Spleen (tissue), 11 donors: Measurements from ENCODE around the gene MAGEA9B. TPM values are rescaled to one million over a fixed set of nuclear protein-coding genes. Genes with fewer than 3 reads are reported as not detected.
"Not testable (repeated sequence)": the region's sequence is repeated elsewhere in the genome, so short reads cannot be mapped to it uniquely, and the experiment has no call there.

Source experiments
- DNase-seq: peaks from one replicate; pipeline ENCODE4 v3.0.0-alpha.2; 2020
- H3K27ac ChIP-seq, 8 donors: fragments of 200-600 bp; sonication (generic) in 7 of 8; 1 replicate in 4 of 8; 2 replicates in 4 of 8; pipeline versions ENCODE4 v1.5.0 to v1.8.0; 2016 to 2021; ENCODE audit warnings: inconsistent platforms in 4 of 8, mild to moderate bottlenecking in 4 of 8, moderate library complexity in 1 of 8
- H3K27me3 ChIP-seq, 7 donors: fragments of 200-600 bp; sonication (generic) in 6 of 7; replicated peaks in 1 of 7; 1 replicate in 4 of 7; 2 replicates in 3 of 7; pipeline versions ENCODE4 v1.5.0 to v1.8.0; 2016 to 2021; ENCODE audit warnings: inconsistent platforms in 3 of 7, mild to moderate bottlenecking in 1 of 7
- H3K36me3 ChIP-seq, 6 donors: fragments of 200-600 bp; sonication (generic) in 5 of 6; 1 replicate in 4 of 6; 2 replicates in 2 of 6; pipeline versions ENCODE4 v1.5.0 to v1.8.0; 2016 to 2021; ENCODE audit warnings: inconsistent platforms in 2 of 6
- H3K4me1 ChIP-seq, 6 donors: fragments of 200-600 bp; sonication (generic) in 5 of 6; 1 replicate in 3 of 6; 2 replicates in 3 of 6; pipeline versions ENCODE4 v1.5.0 to v1.8.0; 2016 to 2021; ENCODE audit warnings: inconsistent platforms in 3 of 6
- H3K4me3 ChIP-seq, 8 donors: fragments of 200-600 bp; sonication (generic) in 7 of 8; 1 replicate in 4 of 8; 2 replicates in 4 of 8; pipeline versions ENCODE4 v1.5.0 to v1.8.0; 2016 to 2021; ENCODE audit warnings: inconsistent platforms in 4 of 8, mild to moderate bottlenecking in 4 of 8, moderate library complexity in 2 of 8
- H3K9me3 ChIP-seq, 8 donors: fragments of 200-600 bp; sonication (generic) in 7 of 8; 1 replicate in 4 of 8; 2 replicates in 4 of 8; pipeline versions ENCODE4 v1.5.0 to v1.8.0; 2016 to 2021; ENCODE audit warnings: inconsistent platforms in 4 of 8
- POLR2A ChIP-seq, 3 donors: fragments of 450-650 bp; IDR thresholded peaks; one replicate each; pipeline ENCODE4 v1.5.1; 2017; ENCODE audit warnings: antibody characterized with exemption in 3 of 3, mild to moderate bottlenecking in 1 of 3
- POLR2AphosphoS5 ChIP-seq, 3 donors: sonication (generic); formaldehyde crosslinking; IDR thresholded peaks; one replicate each; pipeline ENCODE4 v1.5.1; 2017; ENCODE audit warnings: antibody characterized with exemption in 3 of 3
- WGBS, 5 donors: extraction: QIAGEN DNeasy Blood & Tissue Kit in 3 of 5; methylation state at CpG; one replicate each; pipeline versions ENCODE4 v1.1.5 to v1.1.7; 2013 to 2018; 5-methylcytosine and 5-hydroxymethylcytosine counted together
- intact Hi-C: fragments of 100-400 bp; cut with DNase I; formaldehyde crosslinking; loops from one replicate; pipeline ENCODE4 v1.15.0; 2023; ENCODE audit warnings: low total_unique reads
- polyA plus RNA-seq, 3 donors: library from polyadenylated mRNA; stranded (reverse); fragments of 200-250 nt; gene quantifications; one replicate each; pipeline ENCODE4 v1.2.1, GENCODE V29; 2013
- total RNA-seq, 7 donors: library from RNA; depleted of rRNA in 3 of 7; stranded (reverse); fragments of >200 nt in 3 of 7; fragmentation: NEBNext Ultra II Directional in 4 of 7; extraction: Animal tissue kit (Norgen Biotek cat#: 25700) in 4 of 7; gene quantifications; one replicate each; pipeline versions ENCODE4 v1.1.0 to v1.2.1, GENCODE V29; 2016 to 2021
- TF ChIP-seq, protein P1 (sequence below), 11 experiments: fragments of 200-600 bp in 7 of 11; fragments of 450-650 bp in 4 of 11; sonication (generic) in 4 of 11; IDR thresholded peaks in 8 of 11; conservative IDR thresholded peaks in 3 of 11; 1 replicate in 7 of 11; 2 replicates in 4 of 11; pipeline versions ENCODE4 v1.4.0 to v1.8.0; 2016 to 2021; ENCODE audit warnings: antibody characterized with exemption in 11 of 11, inconsistent platforms in 4 of 11, mild to moderate bottlenecking in 1 of 11
- donor health status: healthy with polysubstance abuse.
- donor health status: DM: no; HTN: no; CAD: no; lungs with moderate emphysema.
- donor health status: DM: no; HTN: no; CAD: no.
- donor health status: Bipolar disorder and iron deficiency.
- donor health status: healthy.
- donor health status: DM: no; HTN: no; CAD: no.
- donor health status: DM: yes; HTN: yes; CAD: no.

The MAGEA9B gene
- total and polyA plus RNA-seq, 10 donors = 0.06 TPM; not detected in 9

DNA sequence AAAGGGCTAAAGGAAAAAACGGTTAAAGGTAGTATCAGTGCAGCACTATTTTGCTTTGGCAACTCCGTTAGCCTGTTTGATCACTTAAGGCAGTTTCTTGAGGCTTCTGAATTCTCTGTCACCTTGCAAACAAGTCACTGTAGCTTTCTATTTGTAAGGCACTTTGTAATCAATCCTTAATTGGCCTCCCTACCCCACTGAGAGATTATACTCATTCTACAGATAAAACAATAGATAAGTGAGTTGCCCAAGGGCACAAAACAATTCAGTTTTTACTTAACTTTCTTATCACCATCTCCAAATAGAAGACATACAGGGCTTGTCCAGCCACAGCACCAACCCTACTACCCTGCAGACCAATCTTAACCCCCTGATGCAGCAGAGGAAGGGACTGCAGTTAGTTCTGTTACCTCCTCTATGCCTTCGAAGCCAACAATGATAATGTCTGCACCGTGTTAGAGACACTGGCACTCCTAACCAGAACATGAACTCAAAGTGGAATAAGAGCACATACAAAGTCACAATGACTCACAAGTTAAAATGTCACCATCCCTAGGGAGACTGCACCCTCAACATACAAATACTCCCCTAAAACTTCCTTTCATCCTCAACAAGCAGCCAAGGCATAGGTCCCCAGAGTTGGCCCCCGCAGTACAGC lies 42.6 kb upstream of the MAGEA9B start:
- Histone ChIP-seq H3K27me3 (no peaks in the 10 kb centered on the region), H3K27ac (peak overlapping the region in 4 of 8 donors; percentile 80 to 84 (median 81)), H3K9me3 (no peaks in the 10 kb centered on the region), H3K4me1 (peaks cover 0 to 42% (median 18%) of the 10 kb centered on the region in 6 donors), H3K4me3 (peak overlapping the region in 5 of 8 donors; percentile 67 to 84 (median 83)), H3K36me3 (no peaks in the 10 kb centered on the region)
- intact Hi-C loops = no loop called here
- no peak for DNase-seq
- 63 to 94% (median 75%) methylated on average over 4 to 5 of the region's 5 CpGs for WGBS, 5 donors
- TF ChIP-seq, protein P1, sequence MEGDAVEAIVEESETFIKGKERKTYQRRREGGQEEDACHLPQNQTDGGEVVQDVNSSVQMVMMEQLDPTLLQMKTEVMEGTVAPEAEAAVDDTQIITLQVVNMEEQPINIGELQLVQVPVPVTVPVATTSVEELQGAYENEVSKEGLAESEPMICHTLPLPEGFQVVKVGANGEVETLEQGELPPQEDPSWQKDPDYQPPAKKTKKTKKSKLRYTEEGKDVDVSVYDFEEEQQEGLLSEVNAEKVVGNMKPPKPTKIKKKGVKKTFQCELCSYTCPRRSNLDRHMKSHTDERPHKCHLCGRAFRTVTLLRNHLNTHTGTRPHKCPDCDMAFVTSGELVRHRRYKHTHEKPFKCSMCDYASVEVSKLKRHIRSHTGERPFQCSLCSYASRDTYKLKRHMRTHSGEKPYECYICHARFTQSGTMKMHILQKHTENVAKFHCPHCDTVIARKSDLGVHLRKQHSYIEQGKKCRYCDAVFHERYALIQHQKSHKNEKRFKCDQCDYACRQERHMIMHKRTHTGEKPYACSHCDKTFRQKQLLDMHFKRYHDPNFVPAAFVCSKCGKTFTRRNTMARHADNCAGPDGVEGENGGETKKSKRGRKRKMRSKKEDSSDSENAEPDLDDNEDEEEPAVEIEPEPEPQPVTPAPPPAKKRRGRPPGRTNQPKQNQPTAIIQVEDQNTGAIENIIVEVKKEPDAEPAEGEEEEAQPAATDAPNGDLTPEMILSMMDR (IDR thresholded peaks at IDR 0.05 in 8 of 11, conservative IDR thresholded peaks at IDR 0.05 in 3 of 11) = no peak
- no peak for TF ChIP-seq POLR2AphosphoS5 (IDR thresholded peaks at IDR 0.05)
- TF ChIP-seq POLR2A (IDR thresholded peaks at IDR 0.05) = no peak

DNA sequence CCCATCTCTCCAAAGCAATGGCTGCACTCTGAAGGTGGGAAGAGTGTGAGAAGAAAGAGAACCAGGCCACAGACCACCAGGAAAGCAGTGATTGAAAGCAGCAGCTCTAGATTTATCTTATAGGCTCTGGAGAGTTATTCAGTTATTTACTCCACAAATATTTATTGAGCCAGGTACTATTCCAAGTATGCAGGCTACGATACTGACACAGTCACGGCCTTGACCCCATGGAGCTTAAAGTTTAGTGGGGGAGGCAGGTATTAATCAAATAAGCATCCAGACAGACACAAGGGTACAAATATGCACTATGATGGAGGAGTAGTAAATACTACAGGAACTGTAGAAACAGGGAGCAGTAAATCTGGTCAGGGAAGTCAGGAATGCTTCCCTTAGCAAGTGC lies 41.5 kb upstream of the MAGEA9B start:
- H3K4me3 ChIP-seq = no peak overlapping the region
- H3K27ac ChIP-seq = no peak overlapping the region
- intact Hi-C loops = no loop called here
- WGBS, 5 donors = 75 to 100% (median 90%) methylated on average over 2 of the region's 2 CpGs
- H3K36me3 ChIP-seq = no peaks in the 10 kb centered on the region
- no peak for DNase-seq
- H3K27me3 ChIP-seq = no peaks in the 10 kb centered on the region
- H3K9me3 ChIP-seq = no peaks in the 10 kb centered on the region
- TF ChIP-seq POLR2A (IDR thresholded peaks at IDR 0.05) = no peak
- TF ChIP-seq POLR2AphosphoS5 (IDR thresholded peaks at IDR 0.05) = no peak
- TF ChIP-seq, protein P1 (IDR thresholded peaks at IDR 0.05 in 8 of 11, conservative IDR thresholded peaks at IDR 0.05 in 3 of 11) = no peak
- H3K4me1 ChIP-seq = peaks cover 0 to 53% (median 18%) of the 10 kb centered on the region in 6 donors

DNA sequence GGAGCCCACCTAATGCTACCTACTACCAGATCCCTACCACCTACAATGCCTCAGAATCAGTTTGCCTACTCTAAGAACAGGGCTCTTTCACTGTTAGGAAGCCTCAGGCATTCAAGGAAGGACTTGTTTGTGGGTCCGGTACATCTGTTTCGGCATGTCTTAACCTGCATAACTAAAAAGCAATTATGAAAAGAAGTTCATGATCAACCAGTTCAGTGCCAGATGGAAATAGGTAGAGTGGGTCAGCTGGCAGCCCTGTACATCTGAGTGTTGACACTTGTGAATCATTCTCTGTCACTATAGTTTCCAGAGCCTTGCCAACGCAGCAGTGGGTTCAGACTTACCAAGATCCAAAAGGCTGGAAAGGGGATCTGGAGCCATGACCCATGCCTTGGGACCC lies 41.0 kb upstream of the MAGEA9B start:
- no peaks in the 10 kb centered on the region for H3K9me3 ChIP-seq
- H3K4me3 ChIP-seq = no peak overlapping the region
- H3K27me3 ChIP-seq = no peaks in the 10 kb centered on the region
- no peak overlapping the region for H3K27ac ChIP-seq
- intact Hi-C loops = no loop called here
- TF ChIP-seq POLR2A (IDR thresholded peaks at IDR 0.05) (no peak), POLR2AphosphoS5 (IDR thresholded peaks at IDR 0.05) (no peak)
- TF ChIP-seq, protein P1 (IDR thresholded peaks at IDR 0.05 in 8 of 11, conservative IDR thresholded peaks at IDR 0.05 in 3 of 11) = no peak
- peaks cover 0 to 54% (median 18%) of the 10 kb centered on the region in 6 donors for H3K4me1 ChIP-seq
- H3K36me3 ChIP-seq = no peaks in the 10 kb centered on the region
- no peak for DNase-seq
- 83 to 98% (median 90%) methylated on average over 1 to 3 of the region's 3 CpGs for WGBS, 5 donors

DNA sequence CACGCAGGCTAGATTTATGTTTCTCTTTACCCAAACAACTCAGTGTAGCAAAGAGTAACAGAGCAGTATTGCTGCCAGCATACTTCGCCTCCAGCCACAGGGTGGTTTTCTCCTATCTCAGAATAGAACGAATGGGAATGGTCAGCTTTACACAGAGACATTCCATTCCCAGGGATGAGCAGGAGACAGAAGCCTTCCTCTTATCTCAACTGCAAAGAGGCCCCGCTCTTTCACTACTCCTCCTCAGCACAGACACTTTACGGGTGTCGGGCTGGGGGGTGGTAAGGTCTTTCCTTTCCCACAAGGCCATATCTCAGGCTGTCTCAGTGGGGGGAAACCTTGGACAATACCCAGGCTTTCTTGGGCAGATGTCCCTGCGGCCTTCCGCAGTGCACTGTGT lies 39.6 kb upstream of the MAGEA9B start:
- intact Hi-C loops, DNase-seq, H3K27ac ChIP-seq, H3K9me3 ChIP-seq, H3K4me3 ChIP-seq, H3K36me3 ChIP-seq, H3K27me3 ChIP-seq: not testable (repeated sequence)
- H3K4me1 ChIP-seq = peaks cover 0 to 48% (median 13%) of the 10 kb centered on the region in 6 donors
- WGBS, 5 donors = 71 to 79% (median 76%) methylated on average over 8 of the region's 8 CpGs

DNA sequence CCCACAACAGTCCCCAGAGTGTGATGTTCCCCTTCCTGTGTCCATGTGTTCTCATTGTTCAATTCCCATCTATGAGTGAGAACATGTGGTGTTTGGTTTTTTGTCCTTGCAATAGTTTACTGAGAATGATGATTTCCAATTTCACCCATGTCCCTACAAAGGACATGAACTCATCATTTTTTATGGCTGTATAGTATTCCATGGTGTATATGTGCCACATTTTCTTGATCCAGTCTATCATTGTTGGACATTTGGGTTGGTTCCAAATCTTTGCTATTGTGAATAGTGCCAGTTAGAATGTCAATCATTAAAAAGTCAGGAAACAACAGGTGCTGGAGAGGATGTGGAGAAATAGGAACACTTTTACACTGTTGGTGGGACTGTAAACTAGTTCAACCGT lies 32.4 kb upstream of the MAGEA9B start:
- H3K27me3 ChIP-seq, H3K27ac ChIP-seq, H3K4me3 ChIP-seq, intact Hi-C loops, DNase-seq, H3K9me3 ChIP-seq, H3K36me3 ChIP-seq, H3K4me1 ChIP-seq: not testable (repeated sequence)
- WGBS, 5 donors = 58 to 100% methylated on average over 1 of the region's 1 CpG; no CpG with 5 or more reads in 3 of the 5 donors
